Measurements from ENCODE around the gene MED25. TPM values are rescaled to one million over a fixed set of nuclear protein-coding genes. Genes with fewer than 3 reads are reported as not detected.

MED25 gene
- total and polyA plus RNA-seq, 9 of the 15 experiments (the other 6 are each of a cell fraction or from before 2014, with no cell fraction given) = 4.1 to 93.9 (median 19.3) TPM

GRCh38 chr19:49772850-49773432 is 45.1 kb upstream of the MED25 start (continued):
- TF ChIP-seq CBFB (CRISPR knock-in tag; IDR thresholded peaks at IDR 0.05) = no peak
- TF ChIP-seq HDAC1 (IDR thresholded peaks at IDR 0.05) = peak in 1 of 2 experiments; percentile 54; a peak in 2 of 4 replicates
- no peak for TF ChIP-seq TAF7 (tag; IDR thresholded peaks at IDR 0.05)
- no peak for TF ChIP-seq SMAD1 (IDR thresholded peaks at IDR 0.05; ENCODE audit: low read depth, low read length, partially characterized antibody)
- TF ChIP-seq LARP7 (IDR thresholded peaks at IDR 0.05) = 0 out of 2 replicates have a peak, but pooled peaks have one; percentile 28
- peak; percentile 39 for TF ChIP-seq NFYB (IDR thresholded peaks at IDR 0.05; ENCODE audit: extremely low read depth, insufficient read length)
- TF ChIP-seq, protein P1, sequence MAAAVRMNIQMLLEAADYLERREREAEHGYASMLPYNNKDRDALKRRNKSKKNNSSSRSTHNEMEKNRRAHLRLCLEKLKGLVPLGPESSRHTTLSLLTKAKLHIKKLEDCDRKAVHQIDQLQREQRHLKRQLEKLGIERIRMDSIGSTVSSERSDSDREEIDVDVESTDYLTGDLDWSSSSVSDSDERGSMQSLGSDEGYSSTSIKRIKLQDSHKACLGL (CRISPR knock-in tag; IDR thresholded peaks at IDR 0.05; ENCODE audit: borderline replicate concordance, poor library complexity, severe bottlenecking) = no peak
- 0 out of 2 replicates have a peak, but pooled peaks have one; percentile 23 for TF ChIP-seq OTX1 (CRISPR knock-in tag; IDR thresholded peaks at IDR 0.05)
- TF ChIP-seq, protein P2, sequence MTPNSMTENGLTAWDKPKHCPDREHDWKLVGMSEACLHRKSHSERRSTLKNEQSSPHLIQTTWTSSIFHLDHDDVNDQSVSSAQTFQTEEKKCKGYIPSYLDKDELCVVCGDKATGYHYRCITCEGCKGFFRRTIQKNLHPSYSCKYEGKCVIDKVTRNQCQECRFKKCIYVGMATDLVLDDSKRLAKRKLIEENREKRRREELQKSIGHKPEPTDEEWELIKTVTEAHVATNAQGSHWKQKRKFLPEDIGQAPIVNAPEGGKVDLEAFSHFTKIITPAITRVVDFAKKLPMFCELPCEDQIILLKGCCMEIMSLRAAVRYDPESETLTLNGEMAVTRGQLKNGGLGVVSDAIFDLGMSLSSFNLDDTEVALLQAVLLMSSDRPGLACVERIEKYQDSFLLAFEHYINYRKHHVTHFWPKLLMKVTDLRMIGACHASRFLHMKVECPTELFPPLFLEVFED (CRISPR knock-in tag; conservative IDR thresholded peaks at IDR 0.05) = peak; percentile 50; the same call in 1 of the 2 replicates
- TF ChIP-seq ZNF354B (CRISPR knock-in tag; IDR thresholded peaks at IDR 0.05) = no peak
- no peak for TF ChIP-seq WHSC1 (IDR thresholded peaks at IDR 0.05; ENCODE audit: low read length)
- TF ChIP-seq ZNF316 (IDR thresholded peaks at IDR 0.05) = peak; percentile 83
- TF ChIP-seq POLR2B (IDR thresholded peaks at IDR 0.05; ENCODE audit: low read depth, partially characterized antibody) = peak; percentile 43
- TF ChIP-seq, protein P3, sequence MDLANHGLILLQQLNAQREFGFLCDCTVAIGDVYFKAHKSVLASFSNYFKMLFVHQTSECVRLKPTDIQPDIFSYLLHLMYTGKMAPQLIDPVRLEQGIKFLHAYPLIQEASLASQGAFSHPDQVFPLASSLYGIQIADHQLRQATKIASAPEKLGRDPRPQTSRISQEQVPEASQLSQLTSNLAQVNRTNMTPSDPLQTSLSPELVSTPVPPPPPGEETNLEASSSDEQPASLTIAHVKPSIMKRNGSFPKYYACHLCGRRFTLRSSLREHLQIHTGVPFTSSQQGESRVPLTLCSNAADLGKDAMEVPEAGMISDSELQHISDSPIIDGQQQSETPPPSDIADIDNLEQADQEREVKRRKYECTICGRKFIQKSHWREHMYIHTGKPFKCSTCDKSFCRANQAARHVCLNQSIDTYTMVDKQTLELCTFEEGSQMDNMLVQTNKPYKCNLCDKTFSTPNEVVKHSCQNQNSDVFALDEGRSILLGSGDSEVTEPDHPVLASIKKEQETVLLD (IDR thresholded peaks at IDR 0.05) = peak; percentile 55; the same call in 1 of the 2 replicates
- peak; percentile 40; the same call in 1 of the 2 replicates for TF ChIP-seq CBFA2T3 (IDR thresholded peaks at IDR 0.05)
- peak; percentile 21; the same call in 1 of the 2 replicates for TF ChIP-seq CTBP1 (IDR thresholded peaks at IDR 0.05; ENCODE audit: borderline replicate concordance)
- no peak for TF ChIP-seq RB1 (IDR thresholded peaks at IDR 0.05; ENCODE audit: low read depth)
- 0 out of 2 replicates have a peak, but pooled peaks have one; percentile 6 for TF ChIP-seq CBFA2T2 (conservative IDR thresholded peaks at IDR 0.05)
- TF ChIP-seq ZBTB7A (IDR thresholded peaks at IDR 0.05; ENCODE audit: borderline replicate concordance, control insufficient read depth, low read depth, low read length) = peak; percentile 23; the same call in 1 of the 2 replicates
- TF ChIP-seq HLTF (IDR thresholded peaks at IDR 0.05) = peak; percentile 43; the same call in 1 of the 2 replicates

Data from K562 (cell line).